ENCODE results near the gene TMEM114.

- no peak for TF ChIP-seq POLR2A (IDR thresholded peaks at IDR 0.05)
- TF ChIP-seq, protein P1, sequence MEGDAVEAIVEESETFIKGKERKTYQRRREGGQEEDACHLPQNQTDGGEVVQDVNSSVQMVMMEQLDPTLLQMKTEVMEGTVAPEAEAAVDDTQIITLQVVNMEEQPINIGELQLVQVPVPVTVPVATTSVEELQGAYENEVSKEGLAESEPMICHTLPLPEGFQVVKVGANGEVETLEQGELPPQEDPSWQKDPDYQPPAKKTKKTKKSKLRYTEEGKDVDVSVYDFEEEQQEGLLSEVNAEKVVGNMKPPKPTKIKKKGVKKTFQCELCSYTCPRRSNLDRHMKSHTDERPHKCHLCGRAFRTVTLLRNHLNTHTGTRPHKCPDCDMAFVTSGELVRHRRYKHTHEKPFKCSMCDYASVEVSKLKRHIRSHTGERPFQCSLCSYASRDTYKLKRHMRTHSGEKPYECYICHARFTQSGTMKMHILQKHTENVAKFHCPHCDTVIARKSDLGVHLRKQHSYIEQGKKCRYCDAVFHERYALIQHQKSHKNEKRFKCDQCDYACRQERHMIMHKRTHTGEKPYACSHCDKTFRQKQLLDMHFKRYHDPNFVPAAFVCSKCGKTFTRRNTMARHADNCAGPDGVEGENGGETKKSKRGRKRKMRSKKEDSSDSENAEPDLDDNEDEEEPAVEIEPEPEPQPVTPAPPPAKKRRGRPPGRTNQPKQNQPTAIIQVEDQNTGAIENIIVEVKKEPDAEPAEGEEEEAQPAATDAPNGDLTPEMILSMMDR (IDR thresholded peaks at IDR 0.05) = no peak
These were observed 8.3 kb downstream of the TMEM114 start for GRCh38 chr16:8581831-8582580.
